Measurements from ENCODE around the gene IFRD2. TPM values are rescaled to one million over a fixed set of nuclear protein-coding genes. Genes with fewer than 3 reads are reported as not detected.
A peak's percentile ranks its signal among the peaks of the same experiment; 100 is the strongest.
"Not testable (repeated sequence)": the region's sequence is repeated elsewhere in the genome, so short reads cannot be mapped to it uniquely, and the experiment has no call there.

IFRD2 gene
- total RNA-seq, 2 donors from 2014 or later = 56.6 to 70.9 TPM

DNA sequence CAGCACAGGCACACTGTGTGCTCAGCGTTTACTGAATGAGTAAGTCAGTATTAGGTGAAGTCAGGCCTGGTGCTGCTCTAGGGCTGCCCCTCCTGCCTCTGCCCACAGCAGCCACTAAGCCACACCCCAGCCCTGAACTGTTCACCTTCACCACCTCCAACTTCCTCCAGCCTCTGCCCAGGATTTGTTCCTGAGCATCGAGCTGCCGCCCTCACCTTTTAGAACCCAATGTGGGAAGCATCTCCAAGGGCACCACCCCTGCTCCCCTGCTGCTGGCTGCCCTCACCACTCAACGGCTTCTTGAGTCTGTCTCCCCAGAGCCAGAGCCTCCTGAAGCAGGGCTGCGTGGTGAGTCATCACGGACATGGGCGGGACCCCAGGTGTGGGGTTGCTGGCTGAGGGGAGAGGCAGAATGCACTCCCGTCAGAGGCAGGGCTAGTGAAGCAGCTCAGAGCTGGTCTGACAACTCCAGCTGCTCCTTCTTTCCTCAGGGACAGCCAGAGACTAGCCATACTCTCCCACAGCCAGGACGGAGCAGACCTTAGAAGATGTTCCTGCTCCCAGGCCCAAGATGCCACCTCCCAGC, 24.5 kb upstream of the IFRD2 start:
- no peak overlapping the region for H3K4me3 ChIP-seq (ENCODE audit: low read length)
- H3K4me1 Mint-ChIP-seq = peaks cover 16% of the 10 kb centered on the region
- H3K27ac ChIP-seq (ENCODE audit: low read depth, low read length) = no peak overlapping the region
- TF ChIP-seq, protein P1, sequence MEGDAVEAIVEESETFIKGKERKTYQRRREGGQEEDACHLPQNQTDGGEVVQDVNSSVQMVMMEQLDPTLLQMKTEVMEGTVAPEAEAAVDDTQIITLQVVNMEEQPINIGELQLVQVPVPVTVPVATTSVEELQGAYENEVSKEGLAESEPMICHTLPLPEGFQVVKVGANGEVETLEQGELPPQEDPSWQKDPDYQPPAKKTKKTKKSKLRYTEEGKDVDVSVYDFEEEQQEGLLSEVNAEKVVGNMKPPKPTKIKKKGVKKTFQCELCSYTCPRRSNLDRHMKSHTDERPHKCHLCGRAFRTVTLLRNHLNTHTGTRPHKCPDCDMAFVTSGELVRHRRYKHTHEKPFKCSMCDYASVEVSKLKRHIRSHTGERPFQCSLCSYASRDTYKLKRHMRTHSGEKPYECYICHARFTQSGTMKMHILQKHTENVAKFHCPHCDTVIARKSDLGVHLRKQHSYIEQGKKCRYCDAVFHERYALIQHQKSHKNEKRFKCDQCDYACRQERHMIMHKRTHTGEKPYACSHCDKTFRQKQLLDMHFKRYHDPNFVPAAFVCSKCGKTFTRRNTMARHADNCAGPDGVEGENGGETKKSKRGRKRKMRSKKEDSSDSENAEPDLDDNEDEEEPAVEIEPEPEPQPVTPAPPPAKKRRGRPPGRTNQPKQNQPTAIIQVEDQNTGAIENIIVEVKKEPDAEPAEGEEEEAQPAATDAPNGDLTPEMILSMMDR (conservative IDR thresholded peaks at IDR 0.05) = no peak
- H3K9me3 ChIP-seq (ENCODE audit: control insufficient read depth, low read length) = no peaks in the 10 kb centered on the region
- H3K27ac Mint-ChIP-seq = no peak overlapping the region
- H3K36me3 ChIP-seq (ENCODE audit: control insufficient read depth, insufficient read depth, low read length) = peaks cover 31% of the 10 kb centered on the region
- no peak overlapping the region for H3K9ac ChIP-seq (ENCODE audit: extremely low read depth, low read length, poor library complexity, severe bottlenecking)
- WGBS, 2 experiments (ENCODE audit: insufficient coverage in 1 of 2, insufficient read length in 1 of 2) = 82 to 94% methylated on average over 3 to 9 of the region's 9 CpGs
- peaks cover 59% of the 10 kb centered on the region for H3K36me3 Mint-ChIP-seq (ENCODE audit: low read depth)
- H3K4me3 Mint-ChIP-seq = no peak overlapping the region
- peaks cover 11% of the 10 kb centered on the region for H3K4me1 ChIP-seq (ENCODE audit: control insufficient read depth, insufficient read depth, low read length)
- DNase-seq = peak; percentile 84
- no peaks in the 10 kb centered on the region for H3K27me3 ChIP-seq (ENCODE audit: control insufficient read depth, insufficient read depth, low read length, poor library complexity, severe bottlenecking)
- H3K27me3 Mint-ChIP-seq (ENCODE audit: insufficient read depth) = no peaks in the 10 kb centered on the region
- H3K9me3 Mint-ChIP-seq = peaks cover 16% of the 10 kb centered on the region

DNA sequence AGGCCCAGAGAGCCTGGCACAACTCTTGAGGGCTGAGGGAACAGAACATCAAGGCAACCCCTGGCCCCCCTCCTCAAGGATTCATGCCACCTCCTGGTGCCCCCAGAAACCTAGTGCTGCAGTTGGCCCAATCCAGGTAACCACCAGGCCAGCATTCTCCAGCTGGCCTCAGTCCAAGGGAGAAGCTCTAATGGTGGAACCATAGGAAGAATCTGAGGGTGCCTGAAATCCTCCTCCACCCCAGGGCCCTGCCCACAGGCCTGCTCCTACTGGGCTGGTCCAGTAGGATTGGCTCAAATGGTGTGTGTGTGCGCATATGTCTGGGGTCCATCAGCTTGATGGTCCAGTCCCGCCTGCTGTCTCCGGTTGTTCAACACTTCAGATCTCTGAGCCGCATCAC, 22.6 kb upstream of the IFRD2 start:
- no peak overlapping the region for H3K27ac Mint-ChIP-seq
- peaks cover 9% of the 10 kb centered on the region for H3K4me1 Mint-ChIP-seq

DNA sequence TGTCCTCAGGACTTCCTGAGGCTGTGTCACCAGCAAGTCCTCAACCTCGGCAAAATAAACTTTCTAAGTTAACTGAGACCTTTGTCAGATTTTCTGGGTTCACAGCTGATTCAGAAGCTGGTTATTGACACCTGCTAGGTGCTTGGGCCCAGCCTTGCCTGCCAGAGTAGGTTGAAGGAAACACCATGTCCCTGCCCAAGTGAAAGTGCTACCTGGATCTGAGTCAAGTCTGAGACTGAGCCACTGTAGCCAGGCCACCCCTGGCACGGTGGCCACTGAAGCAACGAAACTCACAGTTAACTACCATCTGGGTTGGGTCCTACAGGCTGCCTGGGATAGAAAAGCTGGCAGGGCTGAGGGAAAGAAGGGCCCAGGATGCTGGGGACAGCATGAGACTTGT, 22.1 kb upstream of the IFRD2 start:
- DNase-seq = no peak
- Mint-ChIP-seq H3K9me3 (peaks cover 29% of the 10 kb centered on the region), H3K4me3 (no peak overlapping the region), H3K36me3 (ENCODE audit: low read depth) (peaks cover 59% of the 10 kb centered on the region), H3K27me3 (ENCODE audit: insufficient read depth) (no peaks in the 10 kb centered on the region), H3K4me1 (peaks cover 5% of the 10 kb centered on the region), H3K27ac (peak overlapping the region; percentile 17)
- H3K27me3 ChIP-seq (ENCODE audit: control insufficient read depth, insufficient read depth, low read length, poor library complexity, severe bottlenecking) = no peaks in the 10 kb centered on the region
- peaks cover 9% of the 10 kb centered on the region for H3K9me3 ChIP-seq (ENCODE audit: control insufficient read depth, low read length)
- H3K4me3 ChIP-seq (ENCODE audit: low read length) = no peak overlapping the region
- H3K27ac ChIP-seq (ENCODE audit: low read depth, low read length) = peak overlapping the region; percentile 25
- H3K36me3 ChIP-seq (ENCODE audit: control insufficient read depth, insufficient read depth, low read length) = peaks cover 23% of the 10 kb centered on the region
- H3K4me1 ChIP-seq (ENCODE audit: control insufficient read depth, insufficient read depth, low read length) = no peaks in the 10 kb centered on the region
- no peak overlapping the region for H3K9ac ChIP-seq (ENCODE audit: extremely low read depth, low read length, poor library complexity, severe bottlenecking)
- WGBS, 2 experiments (ENCODE audit: insufficient coverage in 1 of 2, insufficient read length in 1 of 2) = 93 to 100% methylated on average over 2 to 3 of the region's 3 CpGs
- TF ChIP-seq, protein P1 (conservative IDR thresholded peaks at IDR 0.05) = no peak

More for the DNA sequence above, 22.6 kb upstream of the IFRD2 start:
- no peak overlapping the region for H3K4me3 Mint-ChIP-seq
- H3K4me3 ChIP-seq (ENCODE audit: low read length) = no peak overlapping the region
- WGBS, 2 experiments (ENCODE audit: insufficient coverage in 1 of 2, insufficient read length in 1 of 2) = 96% methylated on average over 4 of the region's 4 CpGs; no CpG with 5 or more reads in 1 of the 2 experiments
- H3K9me3 Mint-ChIP-seq = peaks cover 25% of the 10 kb centered on the region
- H3K27me3 Mint-ChIP-seq (ENCODE audit: insufficient read depth) = no peaks in the 10 kb centered on the region
- no peak overlapping the region for H3K27ac ChIP-seq (ENCODE audit: low read depth, low read length)
- peaks cover 28% of the 10 kb centered on the region for H3K36me3 ChIP-seq (ENCODE audit: control insufficient read depth, insufficient read depth, low read length)
- TF ChIP-seq, protein P1 (conservative IDR thresholded peaks at IDR 0.05) = no peak
- H3K36me3 Mint-ChIP-seq (ENCODE audit: low read depth) = peaks cover 60% of the 10 kb centered on the region
- no peak overlapping the region for H3K9ac ChIP-seq (ENCODE audit: extremely low read depth, low read length, poor library complexity, severe bottlenecking)
- DNase-seq = no peak
- H3K9me3 ChIP-seq (ENCODE audit: control insufficient read depth, low read length) = peaks cover 4% of the 10 kb centered on the region
- H3K4me1 ChIP-seq (ENCODE audit: control insufficient read depth, insufficient read depth, low read length) = peaks cover 4% of the 10 kb centered on the region
- no peaks in the 10 kb centered on the region for H3K27me3 ChIP-seq (ENCODE audit: control insufficient read depth, insufficient read depth, low read length, poor library complexity, severe bottlenecking)

DNA sequence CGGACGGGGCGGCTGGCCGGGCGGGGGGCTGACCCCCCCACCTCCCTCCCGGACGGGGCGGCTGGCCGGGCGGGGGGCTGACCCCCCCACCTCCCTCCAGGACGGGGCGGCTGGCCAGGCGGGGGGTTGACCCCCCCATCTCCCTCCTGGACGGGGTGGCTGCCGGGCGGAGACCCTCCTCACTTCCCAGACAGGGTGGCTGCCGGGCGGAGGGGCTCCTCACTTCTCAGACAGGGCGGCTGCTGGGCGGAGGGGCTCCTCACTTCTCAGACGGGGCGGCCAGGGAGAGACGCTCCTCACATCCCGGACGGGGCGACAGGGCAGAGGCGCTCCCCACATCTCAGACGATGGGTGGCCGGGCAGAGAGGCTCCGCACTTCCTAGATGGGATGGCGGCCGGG, 19.8 kb upstream of the IFRD2 start:
- not testable (repeated sequence) for H3K4me3 Mint-ChIP-seq; H3K27ac Mint-ChIP-seq; H3K4me1 ChIP-seq (ENCODE audit: control insufficient read depth, insufficient read depth, low read length); H3K27me3 ChIP-seq (ENCODE audit: control insufficient read depth, insufficient read depth, low read length, poor library complexity, severe bottlenecking); H3K4me3 ChIP-seq (ENCODE audit: low read length); H3K27me3 Mint-ChIP-seq (ENCODE audit: insufficient read depth); DNase-seq; H3K4me1 Mint-ChIP-seq; H3K36me3 ChIP-seq (ENCODE audit: control insufficient read depth, insufficient read depth, low read length); H3K27ac ChIP-seq (ENCODE audit: low read depth, low read length); H3K9ac ChIP-seq (ENCODE audit: extremely low read depth, low read length, poor library complexity, severe bottlenecking)
- WGBS, 2 experiments (ENCODE audit: insufficient coverage in 1 of 2, insufficient read length in 1 of 2) = 95 to 100% methylated on average over 3 to 18 of the region's 32 CpGs
- Mint-ChIP-seq H3K9me3 (peaks cover 51% of the 10 kb centered on the region), H3K36me3 (ENCODE audit: low read depth) (peaks cover 40% of the 10 kb centered on the region)
- H3K9me3 ChIP-seq (ENCODE audit: control insufficient read depth, low read length) = peaks cover 20% of the 10 kb centered on the region
